ENCODE measurements around the gene ARMC12. TPM values are rescaled to one million over a fixed set of nuclear protein-coding genes. Genes with fewer than 3 reads are reported as not detected.

ARMC12 gene
- total and polyA plus RNA-seq, 2 of the 13 experiments (the other 11 are each of a cell fraction or from before 2014, with no cell fraction given) = 1.3 TPM; not detected in 1

DNA sequence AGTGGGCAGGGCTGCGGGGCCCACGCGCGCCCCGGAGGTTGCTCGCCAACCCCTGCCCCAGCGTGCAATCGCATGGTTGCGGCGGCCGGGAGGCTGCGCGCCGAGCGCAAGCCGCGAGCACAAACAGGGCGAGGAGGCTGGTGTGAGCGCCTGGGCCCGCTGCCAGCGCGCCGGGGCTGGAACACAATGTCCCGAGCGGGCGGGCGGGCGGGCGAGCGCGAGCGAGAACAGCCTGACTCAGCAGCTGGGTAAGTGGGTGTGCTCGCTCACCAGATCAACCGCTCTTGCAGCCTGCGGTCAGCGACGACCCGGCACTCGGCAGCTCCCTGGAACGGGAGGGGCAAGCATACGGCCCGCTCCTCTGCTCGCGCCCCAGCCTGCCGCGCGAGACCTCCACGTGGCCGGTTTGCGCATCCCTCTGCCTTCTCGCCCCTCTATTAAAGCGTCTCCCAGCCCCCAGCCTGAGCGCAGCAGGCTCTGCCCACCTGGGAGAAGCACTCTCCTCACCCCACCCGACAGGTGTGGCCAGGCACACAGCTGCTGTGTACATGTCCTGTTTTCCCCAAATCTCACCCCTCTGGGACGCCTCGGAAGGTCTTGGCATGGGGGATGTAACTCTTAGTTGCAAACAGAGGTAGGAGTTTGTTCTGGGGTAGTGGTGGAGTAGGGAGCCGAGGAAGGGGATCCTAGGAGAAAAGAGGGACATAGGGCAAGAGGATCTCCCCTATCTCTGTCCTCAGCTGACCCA is 8.7 kb upstream of the ARMC12 start (continued):
- TF ChIP-seq, protein P1, sequence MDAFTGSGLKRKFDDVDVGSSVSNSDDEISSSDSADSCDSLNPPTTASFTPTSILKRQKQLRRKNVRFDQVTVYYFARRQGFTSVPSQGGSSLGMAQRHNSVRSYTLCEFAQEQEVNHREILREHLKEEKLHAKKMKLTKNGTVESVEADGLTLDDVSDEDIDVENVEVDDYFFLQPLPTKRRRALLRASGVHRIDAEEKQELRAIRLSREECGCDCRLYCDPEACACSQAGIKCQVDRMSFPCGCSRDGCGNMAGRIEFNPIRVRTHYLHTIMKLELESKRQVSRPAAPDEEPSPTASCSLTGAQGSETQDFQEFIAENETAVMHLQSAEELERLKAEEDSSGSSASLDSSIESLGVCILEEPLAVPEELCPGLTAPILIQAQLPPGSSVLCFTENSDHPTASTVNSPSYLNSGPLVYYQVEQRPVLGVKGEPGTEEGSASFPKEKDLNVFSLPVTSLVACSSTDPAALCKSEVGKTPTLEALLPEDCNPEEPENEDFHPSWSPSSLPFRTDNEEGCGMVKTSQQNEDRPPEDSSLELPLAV (CRISPR knock-in tag; conservative IDR thresholded peaks at IDR 0.05; ENCODE audit: low read depth) = no peak
- TF ChIP-seq, protein P2, sequence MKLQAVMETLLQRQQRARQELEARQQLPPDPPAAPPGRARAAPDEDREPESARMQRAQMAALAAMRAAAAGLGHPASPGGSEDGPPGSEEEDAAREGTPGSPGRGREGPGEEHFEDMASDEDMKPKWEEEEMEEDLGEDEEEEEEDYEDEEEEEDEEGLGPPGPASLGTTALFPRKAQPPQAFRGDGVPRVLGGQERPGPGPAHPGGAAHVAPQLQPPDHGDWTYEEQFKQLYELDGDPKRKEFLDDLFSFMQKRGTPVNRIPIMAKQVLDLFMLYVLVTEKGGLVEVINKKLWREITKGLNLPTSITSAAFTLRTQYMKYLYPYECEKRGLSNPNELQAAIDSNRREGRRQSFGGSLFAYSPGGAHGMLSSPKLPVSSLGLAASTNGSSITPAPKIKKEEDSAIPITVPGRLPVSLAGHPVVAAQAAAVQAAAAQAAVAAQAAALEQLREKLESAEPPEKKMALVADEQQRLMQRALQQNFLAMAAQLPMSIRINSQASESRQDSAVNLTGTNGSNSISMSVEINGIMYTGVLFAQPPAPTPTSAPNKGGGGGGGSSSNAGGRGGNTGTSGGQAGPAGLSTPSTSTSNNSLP (IDR thresholded peaks at IDR 0.05; ENCODE audit: low read depth, low read length) = no peak
- TF ChIP-seq RFX1 (IDR thresholded peaks at IDR 0.05) (no peak), ZNF335 (CRISPR knock-in tag; IDR thresholded peaks at IDR 0.05) (0 out of 2 replicates have a peak, but pooled peaks have one; percentile 24), SMC3 (IDR thresholded peaks at IDR 0.05; ENCODE audit: low read length) (no peak), ZBTB7B (CRISPR knock-in tag; IDR thresholded peaks at IDR 0.05) (peak; percentile 25; the same call in 1 of the 2 replicates), POGZ (CRISPR knock-in tag; IDR thresholded peaks at IDR 0.05) (no peak), ZBTB20 (CRISPR knock-in tag; IDR thresholded peaks at IDR 0.05; ENCODE audit: borderline replicate concordance, low read depth) (no peak), ZKSCAN1 (IDR thresholded peaks at IDR 0.05; ENCODE audit: low read length) (no peak), TP53 (CRISPR knock-in tag; conservative IDR thresholded peaks at IDR 0.05) (no peak), TMF1 (CRISPR knock-in tag; IDR thresholded peaks at IDR 0.05; ENCODE audit: low read depth) (peak; percentile 68; the same call in 1 of the 2 replicates), ZNF235 (CRISPR knock-in tag; IDR thresholded peaks at IDR 0.05; ENCODE audit: borderline replicate concordance) (no peak), ZNF101 (CRISPR knock-in tag; IDR thresholded peaks at IDR 0.05; ENCODE audit: borderline replicate concordance, low read depth) (no peak), ZNF34 (CRISPR knock-in tag; IDR thresholded peaks at IDR 0.05; ENCODE audit: borderline replicate concordance) (no peak), GZF1 (CRISPR knock-in tag; IDR thresholded peaks at IDR 0.05) (no peak), FOSL2 (CRISPR knock-in tag; IDR thresholded peaks at IDR 0.05) (peak; percentile 40), KDM1A (CRISPR knock-in tag; IDR thresholded peaks at IDR 0.05) (no peak), PHF21A (CRISPR knock-in tag; IDR thresholded peaks at IDR 0.05) (peak; percentile 8; the same call in 1 of the 2 replicates)
- TF ChIP-seq, protein P3, sequence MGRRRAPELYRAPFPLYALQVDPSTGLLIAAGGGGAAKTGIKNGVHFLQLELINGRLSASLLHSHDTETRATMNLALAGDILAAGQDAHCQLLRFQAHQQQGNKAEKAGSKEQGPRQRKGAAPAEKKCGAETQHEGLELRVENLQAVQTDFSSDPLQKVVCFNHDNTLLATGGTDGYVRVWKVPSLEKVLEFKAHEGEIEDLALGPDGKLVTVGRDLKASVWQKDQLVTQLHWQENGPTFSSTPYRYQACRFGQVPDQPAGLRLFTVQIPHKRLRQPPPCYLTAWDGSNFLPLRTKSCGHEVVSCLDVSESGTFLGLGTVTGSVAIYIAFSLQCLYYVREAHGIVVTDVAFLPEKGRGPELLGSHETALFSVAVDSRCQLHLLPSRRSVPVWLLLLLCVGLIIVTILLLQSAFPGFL (CRISPR knock-in tag; IDR thresholded peaks at IDR 0.05) = no peak
- TF ChIP-seq, protein P4, sequence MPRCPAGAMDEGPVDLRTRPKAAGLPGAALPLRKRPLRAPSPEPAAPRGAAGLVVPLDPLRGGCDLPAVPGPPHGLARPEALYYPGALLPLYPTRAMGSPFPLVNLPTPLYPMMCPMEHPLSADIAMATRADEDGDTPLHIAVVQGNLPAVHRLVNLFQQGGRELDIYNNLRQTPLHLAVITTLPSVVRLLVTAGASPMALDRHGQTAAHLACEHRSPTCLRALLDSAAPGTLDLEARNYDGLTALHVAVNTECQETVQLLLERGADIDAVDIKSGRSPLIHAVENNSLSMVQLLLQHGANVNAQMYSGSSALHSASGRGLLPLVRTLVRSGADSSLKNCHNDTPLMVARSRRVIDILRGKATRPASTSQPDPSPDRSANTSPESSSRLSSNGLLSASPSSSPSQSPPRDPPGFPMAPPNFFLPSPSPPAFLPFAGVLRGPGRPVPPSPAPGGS (CRISPR knock-in tag; IDR thresholded peaks at IDR 0.05) = 0 out of 2 replicates have a peak, but pooled peaks have one; percentile 60
- TF ChIP-seq, protein P5, sequence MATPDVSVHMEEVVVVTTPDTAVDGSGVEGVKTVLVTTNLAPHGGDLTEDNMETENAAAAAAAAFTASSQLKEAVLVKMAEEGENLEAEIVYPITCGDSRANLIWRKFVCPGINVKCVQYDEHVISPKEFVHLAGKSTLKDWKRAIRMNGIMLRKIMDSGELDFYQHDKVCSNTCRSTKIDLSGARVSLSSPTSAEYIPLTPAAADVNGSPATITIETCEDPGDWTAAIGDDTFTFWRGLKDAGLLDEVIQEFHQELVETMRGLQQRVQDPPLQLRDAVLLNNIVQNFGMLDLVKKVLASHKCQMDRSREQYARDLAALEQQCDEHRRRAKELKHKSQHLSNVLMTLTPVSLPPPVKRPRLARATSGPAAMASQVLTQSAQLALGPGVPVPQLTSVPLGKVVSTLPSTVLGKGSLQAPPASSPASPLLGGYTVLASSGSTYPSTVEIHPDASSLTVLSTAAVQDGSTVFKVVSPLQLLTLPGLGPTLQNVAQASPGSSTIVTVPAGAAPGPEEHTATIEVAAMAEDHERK (CRISPR knock-in tag; IDR thresholded peaks at IDR 0.05; ENCODE audit: low read depth) = no peak
- TF ChIP-seq, protein P6, sequence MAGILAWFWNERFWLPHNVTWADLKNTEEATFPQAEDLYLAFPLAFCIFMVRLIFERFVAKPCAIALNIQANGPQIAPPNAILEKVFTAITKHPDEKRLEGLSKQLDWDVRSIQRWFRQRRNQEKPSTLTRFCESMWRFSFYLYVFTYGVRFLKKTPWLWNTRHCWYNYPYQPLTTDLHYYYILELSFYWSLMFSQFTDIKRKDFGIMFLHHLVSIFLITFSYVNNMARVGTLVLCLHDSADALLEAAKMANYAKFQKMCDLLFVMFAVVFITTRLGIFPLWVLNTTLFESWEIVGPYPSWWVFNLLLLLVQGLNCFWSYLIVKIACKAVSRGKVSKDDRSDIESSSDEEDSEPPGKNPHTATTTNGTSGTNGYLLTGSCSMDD (CRISPR knock-in tag; IDR thresholded peaks at IDR 0.05) = no peak

All from HepG2 (cell line).